OCI-LY7 (cell line): ENCODE data around the gene S100Z.

Experiments
- EZH2phosphoT487 ChIP-seq: fragments of 200-600 bp; sonication (generic); IDR thresholded peaks from 2 replicates; pipeline ENCODE4 v1.6.1; 2018; ENCODE audit warnings: low read depth, borderline replicate concordance, mild to moderate bottlenecking, mixed run types, antibody characterized with exemption, low read length, moderate library complexity, mixed read lengths
- TF ChIP-seq, protein P1 (sequence below): fragments of 200-600 bp; sonication (generic); conservative IDR thresholded peaks from 2 replicates; pipeline ENCODE4 v1.5.1; 2014; ENCODE audit warnings: mild to moderate bottlenecking, antibody characterized with exemption, low read length, moderate library complexity, mixed read lengths

DNA sequence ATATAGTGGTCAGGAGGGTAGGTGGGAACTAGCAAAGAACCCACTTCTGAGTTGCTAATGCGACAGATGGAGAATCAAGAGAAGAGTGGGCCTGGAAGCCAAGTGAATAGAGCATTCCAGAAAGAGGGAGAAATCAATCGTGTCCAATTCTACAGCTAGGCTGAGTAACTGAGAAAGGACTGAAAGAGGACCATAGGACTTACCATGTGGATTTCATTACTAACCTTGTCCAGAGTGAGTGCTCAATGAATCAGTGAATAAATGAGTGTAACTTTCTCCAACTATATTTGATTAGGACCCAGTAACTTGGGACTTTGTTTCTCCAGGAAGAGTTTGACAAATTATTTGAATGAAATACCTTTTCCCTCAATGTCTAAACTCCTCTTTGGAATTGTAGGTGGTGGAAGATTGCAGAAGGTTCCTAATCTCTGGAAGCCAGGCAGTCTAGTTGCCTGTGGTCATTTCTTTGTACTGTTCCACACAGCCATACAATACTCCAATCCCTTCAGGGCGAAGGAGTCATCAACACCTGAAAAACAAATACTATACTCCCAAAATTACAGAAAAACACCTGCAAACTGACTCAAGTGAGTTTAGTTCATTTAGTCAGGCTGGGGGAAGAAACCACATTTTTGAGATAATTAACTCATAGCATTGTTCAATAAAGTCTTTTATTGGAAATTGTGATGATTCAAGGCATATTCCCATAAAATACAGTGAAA is 33.5 kb upstream of the S100Z start:
- TF ChIP-seq, protein P1, sequence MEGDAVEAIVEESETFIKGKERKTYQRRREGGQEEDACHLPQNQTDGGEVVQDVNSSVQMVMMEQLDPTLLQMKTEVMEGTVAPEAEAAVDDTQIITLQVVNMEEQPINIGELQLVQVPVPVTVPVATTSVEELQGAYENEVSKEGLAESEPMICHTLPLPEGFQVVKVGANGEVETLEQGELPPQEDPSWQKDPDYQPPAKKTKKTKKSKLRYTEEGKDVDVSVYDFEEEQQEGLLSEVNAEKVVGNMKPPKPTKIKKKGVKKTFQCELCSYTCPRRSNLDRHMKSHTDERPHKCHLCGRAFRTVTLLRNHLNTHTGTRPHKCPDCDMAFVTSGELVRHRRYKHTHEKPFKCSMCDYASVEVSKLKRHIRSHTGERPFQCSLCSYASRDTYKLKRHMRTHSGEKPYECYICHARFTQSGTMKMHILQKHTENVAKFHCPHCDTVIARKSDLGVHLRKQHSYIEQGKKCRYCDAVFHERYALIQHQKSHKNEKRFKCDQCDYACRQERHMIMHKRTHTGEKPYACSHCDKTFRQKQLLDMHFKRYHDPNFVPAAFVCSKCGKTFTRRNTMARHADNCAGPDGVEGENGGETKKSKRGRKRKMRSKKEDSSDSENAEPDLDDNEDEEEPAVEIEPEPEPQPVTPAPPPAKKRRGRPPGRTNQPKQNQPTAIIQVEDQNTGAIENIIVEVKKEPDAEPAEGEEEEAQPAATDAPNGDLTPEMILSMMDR: no peak
- TF ChIP-seq EZH2phosphoT487: no peak
